Neural cell (in vitro differentiated cells): Measurements from ENCODE around the gene IGIP.

Experiments used
- EP300 ChIP-seq: fragments of 450-650 bp; conservative IDR thresholded peaks from 2 replicates; pipeline ENCODE4 v1.6.1; 2014; ENCODE audit warnings: antibody characterized with exemption, mild to moderate bottlenecking, moderate library complexity; ENCODE audit not compliant: poor library complexity, severe bottlenecking
- EZH2 ChIP-seq: fragments of 200-600, 300-800 bp; shearing (Covaris generic), sonication (generic); IDR thresholded peaks from 2 replicates; pipeline ENCODE4 v1.6.1; 2014; ENCODE audit warnings: antibody characterized with exemption, low read length, borderline replicate concordance, mild to moderate bottlenecking; ENCODE audit not compliant: insufficient read depth, poor library complexity, severe bottlenecking
- MXI1 ChIP-seq: fragments of 450-650 bp; conservative IDR thresholded peaks from 2 replicates; pipeline ENCODE4 v1.6.1; 2014; ENCODE audit warnings: antibody characterized with exemption, mild to moderate bottlenecking; ENCODE audit not compliant: poor library complexity, severe bottlenecking
- POLR2AphosphoS5 ChIP-seq: IDR thresholded peaks from 2 replicates; pipeline ENCODE4 v1.6.1; 2012
- RAD21 ChIP-seq: fragments of 450-650 bp; conservative IDR thresholded peaks from 2 replicates; pipeline ENCODE4 v1.6.1; 2014; ENCODE audit warnings: antibody characterized with exemption, mild to moderate bottlenecking, moderate library complexity
- SMC3 ChIP-seq: fragments of 450-650 bp; conservative IDR thresholded peaks from 2 replicates; pipeline ENCODE4 v1.6.1; 2014; ENCODE audit warnings: antibody characterized with exemption, mild to moderate bottlenecking, moderate library complexity; ENCODE audit not compliant: poor library complexity
- TAF1 ChIP-seq: IDR thresholded peaks from 2 replicates; pipeline ENCODE4 v1.6.1; 2012; ENCODE audit warnings: low read depth
- TF ChIP-seq, protein P1 (sequence below): fragments of 450-650 bp; IDR thresholded peaks from 2 replicates; pipeline ENCODE4 v1.5.1; 2014; ENCODE audit warnings: antibody characterized with exemption, mild to moderate bottlenecking, moderate library complexity; ENCODE audit not compliant: poor library complexity, severe bottlenecking
- TF ChIP-seq, protein P2 (sequence below): IDR thresholded peaks from 2 replicates; pipeline ENCODE4 v1.6.1; 2012; ENCODE audit warnings: borderline replicate concordance

DNA sequence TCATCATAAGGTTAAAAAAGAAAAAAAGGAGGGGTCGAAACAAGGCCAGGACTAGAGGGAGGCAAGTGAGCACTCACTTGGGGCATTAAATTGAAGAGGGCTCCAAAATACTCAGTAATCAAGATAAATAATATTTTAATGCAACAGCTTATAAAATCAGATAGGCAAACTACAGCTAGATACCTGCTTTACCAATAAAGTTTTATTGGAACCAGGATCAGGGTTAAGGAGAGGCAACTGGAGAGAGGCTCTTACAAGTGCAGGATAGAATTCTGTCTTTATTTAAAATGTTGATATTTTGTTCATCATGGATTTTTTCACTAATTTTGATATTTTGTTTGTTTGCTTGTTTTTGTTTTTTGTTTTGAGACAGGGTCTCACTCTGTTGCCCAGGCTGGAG, 42.1 kb upstream of the IGIP start:
- TF ChIP-seq, protein P1, sequence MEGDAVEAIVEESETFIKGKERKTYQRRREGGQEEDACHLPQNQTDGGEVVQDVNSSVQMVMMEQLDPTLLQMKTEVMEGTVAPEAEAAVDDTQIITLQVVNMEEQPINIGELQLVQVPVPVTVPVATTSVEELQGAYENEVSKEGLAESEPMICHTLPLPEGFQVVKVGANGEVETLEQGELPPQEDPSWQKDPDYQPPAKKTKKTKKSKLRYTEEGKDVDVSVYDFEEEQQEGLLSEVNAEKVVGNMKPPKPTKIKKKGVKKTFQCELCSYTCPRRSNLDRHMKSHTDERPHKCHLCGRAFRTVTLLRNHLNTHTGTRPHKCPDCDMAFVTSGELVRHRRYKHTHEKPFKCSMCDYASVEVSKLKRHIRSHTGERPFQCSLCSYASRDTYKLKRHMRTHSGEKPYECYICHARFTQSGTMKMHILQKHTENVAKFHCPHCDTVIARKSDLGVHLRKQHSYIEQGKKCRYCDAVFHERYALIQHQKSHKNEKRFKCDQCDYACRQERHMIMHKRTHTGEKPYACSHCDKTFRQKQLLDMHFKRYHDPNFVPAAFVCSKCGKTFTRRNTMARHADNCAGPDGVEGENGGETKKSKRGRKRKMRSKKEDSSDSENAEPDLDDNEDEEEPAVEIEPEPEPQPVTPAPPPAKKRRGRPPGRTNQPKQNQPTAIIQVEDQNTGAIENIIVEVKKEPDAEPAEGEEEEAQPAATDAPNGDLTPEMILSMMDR = no peak
- TF ChIP-seq RAD21 (no peak), EZH2 (no peak), MXI1 (no peak), EP300 (no peak), SMC3 (no peak), POLR2AphosphoS5 (no peak), TAF1 (no peak)
- TF ChIP-seq, protein P2, sequence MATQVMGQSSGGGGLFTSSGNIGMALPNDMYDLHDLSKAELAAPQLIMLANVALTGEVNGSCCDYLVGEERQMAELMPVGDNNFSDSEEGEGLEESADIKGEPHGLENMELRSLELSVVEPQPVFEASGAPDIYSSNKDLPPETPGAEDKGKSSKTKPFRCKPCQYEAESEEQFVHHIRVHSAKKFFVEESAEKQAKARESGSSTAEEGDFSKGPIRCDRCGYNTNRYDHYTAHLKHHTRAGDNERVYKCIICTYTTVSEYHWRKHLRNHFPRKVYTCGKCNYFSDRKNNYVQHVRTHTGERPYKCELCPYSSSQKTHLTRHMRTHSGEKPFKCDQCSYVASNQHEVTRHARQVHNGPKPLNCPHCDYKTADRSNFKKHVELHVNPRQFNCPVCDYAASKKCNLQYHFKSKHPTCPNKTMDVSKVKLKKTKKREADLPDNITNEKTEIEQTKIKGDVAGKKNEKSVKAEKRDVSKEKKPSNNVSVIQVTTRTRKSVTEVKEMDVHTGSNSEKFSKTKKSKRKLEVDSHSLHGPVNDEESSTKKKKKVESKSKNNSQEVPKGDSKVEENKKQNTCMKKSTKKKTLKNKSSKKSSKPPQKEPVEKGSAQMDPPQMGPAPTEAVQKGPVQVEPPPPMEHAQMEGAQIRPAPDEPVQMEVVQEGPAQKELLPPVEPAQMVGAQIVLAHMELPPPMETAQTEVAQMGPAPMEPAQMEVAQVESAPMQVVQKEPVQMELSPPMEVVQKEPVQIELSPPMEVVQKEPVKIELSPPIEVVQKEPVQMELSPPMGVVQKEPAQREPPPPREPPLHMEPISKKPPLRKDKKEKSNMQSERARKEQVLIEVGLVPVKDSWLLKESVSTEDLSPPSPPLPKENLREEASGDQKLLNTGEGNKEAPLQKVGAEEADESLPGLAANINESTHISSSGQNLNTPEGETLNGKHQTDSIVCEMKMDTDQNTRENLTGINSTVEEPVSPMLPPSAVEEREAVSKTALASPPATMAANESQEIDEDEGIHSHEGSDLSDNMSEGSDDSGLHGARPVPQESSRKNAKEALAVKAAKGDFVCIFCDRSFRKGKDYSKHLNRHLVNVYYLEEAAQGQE = no peak
